CD14-positive monocyte (primary cell): ENCODE measurements around the gene CGB2. TPM values are rescaled to one million over a fixed set of nuclear protein-coding genes. Genes with fewer than 3 reads are reported as not detected.
"Not testable (repeated sequence)": the region's sequence is repeated elsewhere in the genome, so short reads cannot be mapped to it uniquely, and the experiment has no call there.

Source experiments
- DNase-seq, 3 donors: peaks; one replicate each; pipeline ENCODE4 v3.0.0-alpha.2; 2011 to 2022
- H2AFZ ChIP-seq: 2 replicates; pipeline ENCODE4 v1.6.0; 2012; ENCODE audit warnings: mild to moderate bottlenecking, low read depth, low read length, inconsistent platforms; ENCODE audit not compliant: insufficient read depth, poor library complexity, severe bottlenecking
- H3K27ac ChIP-seq, 2 donors: 1 replicate in 1 of 2; 2 replicates in 1 of 2; pipeline ENCODE4 v1.5.1; 2012 to 2013; ENCODE audit warnings: low read length in 2 of 2, control low read depth in 1 of 2, inconsistent platforms in 1 of 2, low read depth in 1 of 2, mild to moderate bottlenecking in 1 of 2
- H3K27me3 ChIP-seq, 2 donors: one replicate each; pipeline versions ENCODE4 v1.6.0 to v1.6.1; 2011 to 2013; ENCODE audit warnings: low read length in 2 of 2; ENCODE audit not compliant: control insufficient read depth in 2 of 2, insufficient read depth in 2 of 2
- H3K36me3 ChIP-seq, 2 donors: replicated peaks in 1 of 2; 1 replicate in 1 of 2; 2 replicates in 1 of 2; pipeline versions ENCODE4 v1.5.1 to v1.6.1; 2012 to 2013; ENCODE audit warnings: low read length in 2 of 2, control low read depth in 1 of 2, inconsistent platforms in 1 of 2, mild to moderate bottlenecking in 1 of 2; ENCODE audit not compliant: insufficient read depth in 2 of 2, control insufficient read depth in 1 of 2
- H3K4me1 ChIP-seq, 2 donors: 1 replicate in 1 of 2; 2 replicates in 1 of 2; pipeline versions ENCODE4 v1.5.1 to v1.6.1; 2012 to 2013; ENCODE audit warnings: low read length in 2 of 2, control low read depth in 1 of 2, inconsistent platforms in 1 of 2, mild to moderate bottlenecking in 1 of 2, moderate library complexity in 1 of 2; ENCODE audit not compliant: insufficient read depth in 2 of 2, control insufficient read depth in 1 of 2
- H3K4me2 ChIP-seq: replicated peaks from 2 replicates; pipeline ENCODE3; 2012; ENCODE audit warnings: low read length, moderate library complexity, mild to moderate bottlenecking; ENCODE audit not compliant: poor library complexity, severe bottlenecking; ENCODE audit errors: extremely low read depth
- H3K4me3 ChIP-seq, 3 experiments: fragments of 200-600 bp in 1 of 3; sonication (generic) in 1 of 3; replicated peaks in 1 of 3; 1 replicate in 2 of 3; 2 replicates in 1 of 3; pipeline ENCODE4 v1.5.1; 2011 to 2013; ENCODE audit warnings: low read length in 3 of 3, mild to moderate bottlenecking in 3 of 3, control low read depth in 2 of 3, low read depth in 2 of 3, inconsistent platforms in 1 of 3, moderate library complexity in 1 of 3
- H3K79me2 ChIP-seq: 2 replicates; pipeline ENCODE4 v1.6.0; 2012; ENCODE audit warnings: mild to moderate bottlenecking, control low read depth, inconsistent platforms, low read length, moderate library complexity; ENCODE audit not compliant: insufficient read depth
- H3K9ac ChIP-seq: 2 replicates; pipeline ENCODE4 v1.6.0; 2017; ENCODE audit warnings: low read length, mild to moderate bottlenecking; ENCODE audit not compliant: insufficient read depth, poor library complexity, severe bottlenecking
- H3K9me3 ChIP-seq, 2 donors: replicated peaks in 1 of 2; 1 replicate in 1 of 2; 2 replicates in 1 of 2; pipeline versions ENCODE4 v1.5.1 to v1.6.1; 2012 to 2013; ENCODE audit warnings: low read length in 2 of 2, control low read depth in 1 of 2; ENCODE audit not compliant: control insufficient read depth in 1 of 2, insufficient read depth in 1 of 2
- H4K20me1 ChIP-seq: 2 replicates; pipeline ENCODE4 v1.6.0; 2012; ENCODE audit warnings: mild to moderate bottlenecking, low read length, control low read depth, moderate library complexity; ENCODE audit not compliant: insufficient read depth
- H3K27ac Mint-ChIP-seq, 7 donors: one replicate each; pipeline ENCODE4 v1.8.0; 2020; ENCODE audit warnings: mild to moderate bottlenecking in 7 of 7, mixed read lengths in 7 of 7, moderate library complexity in 6 of 7, inconsistent platforms in 2 of 7
- H3K27me3 Mint-ChIP-seq, 3 donors: one replicate each; pipeline ENCODE4 v1.8.0; 2021 to 2022; ENCODE audit warnings: low read depth in 3 of 3, mild to moderate bottlenecking in 3 of 3, mixed read lengths in 3 of 3, moderate library complexity in 3 of 3, inconsistent platforms in 1 of 3
- H3K36me3 Mint-ChIP-seq, 2 donors: one replicate each; pipeline ENCODE4 v1.8.0; 2020; ENCODE audit warnings: mixed read lengths in 2 of 2, inconsistent platforms in 1 of 2, mild to moderate bottlenecking in 1 of 2
- H3K4me1 Mint-ChIP-seq: one replicate; pipeline ENCODE4 v1.8.0; 2020; ENCODE audit warnings: mild to moderate bottlenecking, mixed read lengths
- H3K4me3 Mint-ChIP-seq, 2 donors: one replicate each; pipeline ENCODE4 v1.8.0; 2020; ENCODE audit warnings: mild to moderate bottlenecking in 2 of 2, mixed read lengths in 2 of 2, moderate library complexity in 1 of 2
- H3K9me3 Mint-ChIP-seq, 7 donors: one replicate each; pipeline ENCODE4 v1.8.0; 2020 to 2022; ENCODE audit warnings: mixed read lengths in 7 of 7, mild to moderate bottlenecking in 6 of 7, moderate library complexity in 6 of 7, inconsistent platforms in 2 of 7
- CTCF ChIP-seq: fragments of 200-600 bp; IDR thresholded peaks from one replicate; pipeline ENCODE4 v1.8.0; 2022; ENCODE audit warnings: antibody characterized with exemption, mild to moderate bottlenecking
- WGBS: methylation state at CpG from one replicate; pipeline ENCODE4 v1.1.5; 2013; ENCODE audit warnings: missing lambda C conversion rate; ENCODE audit not compliant: insufficient coverage; 5-methylcytosine and 5-hydroxymethylcytosine counted together
- intact Hi-C, 2 donors: fragments of 100-400 bp; cut with micrococcal nuclease; formaldehyde crosslinking; loops; one replicate each; pipeline versions ENCODE4 v1.15.0 to v1.15.1; 2023
- polyA plus RNA-seq, 3 donors: library from polyadenylated mRNA; depleted of rRNA in 1 of 3; unstranded in 2 of 3; stranded (reverse) in 1 of 3; fragments of 300-500 nt in 2 of 3; fragments of >200 nt in 1 of 3; fragmentation: Illumina TruSeq in 2 of 3; gene quantifications; 1 replicate in 2 of 3; 2 replicates in 1 of 3; pipeline ENCODE4 v1.2.3, GENCODE V29; 2012 to 2021

CGB2 gene
- polyA plus RNA-seq, 3 donors = not detected

DNA sequence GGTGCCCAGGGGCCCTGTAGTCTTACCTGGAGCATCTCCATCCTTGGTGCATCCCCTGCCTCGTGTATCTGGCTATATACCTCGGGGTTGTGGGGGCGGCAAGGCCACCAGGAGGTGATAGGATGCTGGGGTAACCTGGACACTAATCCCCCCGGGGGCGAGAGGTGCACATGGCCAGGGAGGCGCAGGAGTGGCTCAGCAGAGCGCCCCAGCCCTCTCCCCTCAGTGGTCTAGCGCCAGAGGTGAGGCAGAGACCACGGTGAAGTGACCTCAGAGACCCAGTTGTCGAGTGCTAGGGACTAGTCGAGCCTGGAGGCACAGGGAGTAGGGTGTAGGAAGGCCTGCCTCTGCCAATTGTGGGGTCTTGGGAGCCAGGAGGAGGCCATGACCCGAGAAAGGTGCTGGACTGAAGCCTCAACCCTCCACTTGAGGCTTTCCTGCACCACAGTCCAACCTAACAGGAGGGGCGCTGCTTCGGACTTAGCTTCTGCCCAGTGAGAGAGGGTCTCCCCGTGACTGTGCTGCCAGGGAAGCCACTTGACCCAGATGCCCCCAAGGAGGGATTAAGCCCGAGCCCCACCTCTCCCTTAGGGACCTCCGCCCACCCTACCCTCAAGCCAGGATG, 14.5 kb upstream of the CGB2 start, which contains the start of gene LHB:
Gene LHB (minus strand): TSS at position 51 of the 625 bp plus-strand sequence. CDS start 10 bp downstream, at position 41.
- no peak within 1 kb of the TSS for H3K27ac ChIP-seq
- peaks cover 24 to 29% of the 10 kb centered on the region in 2 donors for H3K4me1 ChIP-seq
- peaks cover 35 to 48% (median 47%) of the 10 kb centered on the region in 3 donors for H3K27me3 Mint-ChIP-seq
- no peaks in the 10 kb centered on the region for H3K79me2 ChIP-seq
- DNase-seq = no peak
- peak within 1 kb of the TSS; percentile 91 to 96 for H3K4me3 Mint-ChIP-seq
- H4K20me1 ChIP-seq = no peaks in the 10 kb centered on the region
- H2AFZ ChIP-seq = peak within 1 kb of the TSS; percentile 78
- WGBS = 68% methylated on average over 8 of the region's 17 CpGs
- no peaks in the 10 kb centered on the region for H3K9me3 ChIP-seq
- peak within 1 kb of the TSS in 2 of 3 experiments; percentile 23 to 76 for H3K4me3 ChIP-seq
- no peak within 1 kb of the TSS for H3K27ac Mint-ChIP-seq
- intact Hi-C loops = no loop called here
- H3K4me2 ChIP-seq = peak within 1 kb of the TSS; percentile 79
- peaks cover 0 to 10% (median 5%) of the 10 kb centered on the region in 7 donors for H3K9me3 Mint-ChIP-seq
- peaks cover 29% of the 10 kb centered on the region for H3K4me1 Mint-ChIP-seq
- H3K9ac ChIP-seq = peak within 1 kb of the TSS; percentile 21
- peaks cover 14 to 49% of the 10 kb centered on the region in 2 donors for H3K27me3 ChIP-seq
- TF ChIP-seq CTCF = no peak
- H3K36me3 Mint-ChIP-seq = peaks cover 35 to 49% of the 10 kb centered on the region in 2 donors
- peaks cover 27 to 31% of the 10 kb centered on the region in 2 donors for H3K36me3 ChIP-seq

DNA sequence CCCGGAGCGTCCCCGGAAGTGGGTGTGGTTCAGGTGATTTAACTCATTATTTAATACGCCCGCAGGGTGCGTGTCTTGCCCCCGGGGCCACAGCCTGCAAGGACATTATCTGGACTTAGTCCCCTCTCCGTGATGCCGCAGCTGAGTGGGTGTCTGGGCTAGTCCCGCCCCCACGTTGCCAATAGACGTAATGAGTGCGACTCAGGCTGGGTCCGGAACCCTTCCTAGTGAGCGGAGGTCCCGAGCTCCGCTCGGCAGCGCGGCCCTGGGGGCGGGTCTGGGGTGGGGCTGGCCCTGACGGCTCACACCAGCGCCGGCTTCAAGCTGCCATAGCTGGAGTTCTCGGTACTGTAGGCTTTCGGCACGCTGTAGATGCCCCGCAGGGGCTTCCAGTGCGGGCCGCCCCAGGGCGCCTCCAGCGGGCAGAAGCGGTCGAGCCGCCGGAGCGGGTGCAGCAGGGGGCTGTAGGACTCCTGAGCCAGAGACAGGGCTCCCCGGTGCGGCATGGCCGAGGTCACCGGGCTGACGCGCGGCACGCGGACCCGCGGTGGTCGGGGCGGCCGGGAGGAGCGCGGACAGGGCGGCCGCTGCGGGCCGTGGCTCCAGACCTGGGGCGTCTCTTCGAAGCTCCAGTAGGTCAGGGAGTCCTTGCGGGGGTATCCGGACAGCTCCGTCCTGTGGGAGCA, 13.9 kb upstream of the CGB2 start:
- H3K36me3 Mint-ChIP-seq = peaks cover 29 to 42% of the 10 kb centered on the region in 2 donors
- H3K4me3 Mint-ChIP-seq = peak overlapping the region; percentile 91 to 96
- peaks cover 29% of the 10 kb centered on the region for H3K4me1 Mint-ChIP-seq
- intact Hi-C loops = no loop called here
- H4K20me1 ChIP-seq = no peaks in the 10 kb centered on the region
- peak; percentile 67 for TF ChIP-seq CTCF
- peak in 2 of 3 donors; percentile 27 to 37 for DNase-seq
- no peak overlapping the region for H3K27ac Mint-ChIP-seq
- H3K9me3 Mint-ChIP-seq = peaks cover 0 to 10% (median 5%) of the 10 kb centered on the region in 7 donors
- H3K4me1 ChIP-seq = peaks cover 24 to 29% of the 10 kb centered on the region in 2 donors
- H3K27ac ChIP-seq = no peak overlapping the region
- H3K4me3 ChIP-seq = peak overlapping the region; percentile 18 to 76 (median 50)
- peak overlapping the region; percentile 21 for H3K9ac ChIP-seq
- H3K27me3 Mint-ChIP-seq = peaks cover 36 to 48% (median 48%) of the 10 kb centered on the region in 3 donors
- no peaks in the 10 kb centered on the region for H3K9me3 ChIP-seq
- H3K27me3 ChIP-seq = peaks cover 14 to 49% of the 10 kb centered on the region in 2 donors
- H3K36me3 ChIP-seq = peaks cover 23 to 25% of the 10 kb centered on the region in 2 donors
- H3K4me2 ChIP-seq = peak overlapping the region; percentile 79
- under 1% methylated on average over 59 of the region's 62 CpGs for WGBS
- peak overlapping the region; percentile 78 for H2AFZ ChIP-seq
- H3K79me2 ChIP-seq = no peaks in the 10 kb centered on the region

DNA sequence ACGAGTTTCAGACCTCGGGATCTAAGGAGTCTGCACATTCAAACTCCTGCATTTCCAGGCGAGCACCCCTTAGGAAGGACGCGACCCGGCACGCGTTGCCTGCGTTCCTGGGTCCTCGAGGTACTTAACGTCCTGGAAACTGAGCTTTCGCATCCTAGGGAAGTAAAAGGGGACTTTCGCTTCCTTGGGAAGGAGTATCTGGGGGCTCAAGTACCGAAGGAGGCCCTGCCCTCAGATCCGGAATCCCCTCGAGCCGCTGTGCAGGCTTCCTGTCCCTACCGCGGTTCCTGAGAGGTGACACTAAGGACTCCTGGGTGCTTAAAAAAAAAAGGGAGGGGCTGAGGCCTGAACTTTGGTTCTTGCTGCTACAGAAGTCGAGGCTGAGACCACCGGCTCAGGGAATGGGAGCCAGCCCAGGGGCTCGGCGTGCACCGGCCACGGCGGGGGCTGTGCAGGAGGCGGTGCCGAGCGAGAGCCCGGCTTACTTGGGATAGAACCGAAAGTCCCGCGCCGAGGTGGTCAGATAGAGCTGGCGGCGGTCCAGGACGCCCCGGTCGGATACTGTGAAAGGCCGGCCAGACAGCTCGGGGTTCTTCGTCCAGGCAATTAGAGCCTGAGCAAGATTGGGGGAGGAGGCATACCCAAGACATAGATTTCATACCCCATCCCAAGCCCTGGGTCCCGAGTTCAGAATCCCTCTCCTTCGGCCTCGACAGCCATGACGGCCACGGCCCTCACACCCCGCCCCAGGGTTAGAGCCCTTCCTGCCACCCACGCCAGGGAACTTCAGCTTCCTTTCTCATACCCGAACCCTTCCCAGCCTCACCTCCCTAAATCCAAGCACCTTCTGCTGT, 13.1 kb upstream of the CGB2 start:
- Histone ChIP-seq H3K4me2 (peak overlapping the region; percentile 79), H3K9ac (peak overlapping the region; percentile 21), H3K4me3 (peak overlapping the region; percentile 18 to 76 (median 50)), H3K36me3 (peaks cover 19 to 24% of the 10 kb centered on the region in 2 donors), H3K4me1 (peaks cover 24 to 29% of the 10 kb centered on the region in 2 donors), H2AFZ (peak overlapping the region; percentile 78), H3K27me3 (peaks cover 14 to 49% of the 10 kb centered on the region in 2 donors)
- H4K20me1 ChIP-seq, DNase-seq, H3K9me3 ChIP-seq, H3K79me2 ChIP-seq, H3K27ac ChIP-seq, intact Hi-C loops: not testable (repeated sequence)
- Mint-ChIP-seq H3K9me3 (peaks cover 0 to 10% (median 5%) of the 10 kb centered on the region in 7 donors), H3K27ac (peak overlapping the region in 3 of 7 donors; percentile 19 to 79 (median 25)), H3K27me3 (peaks cover 36 to 48% (median 48%) of the 10 kb centered on the region in 3 donors), H3K4me1 (peaks cover 29% of the 10 kb centered on the region), H3K4me3 (peak overlapping the region; percentile 91 to 96), H3K36me3 (peaks cover 25 to 34% of the 10 kb centered on the region in 2 donors)
- 3% methylated on average over 38 of the region's 50 CpGs for WGBS
